NCI-H82 treated with DMSO at 0.1 percent for 48 hours (cell line): ENCODE data around the gene CYFIP1.

Experiments
- DNase-seq: peaks from one replicate; lab custom pipeline; 2025; ENCODE audit not compliant: unreplicated experiment; lab: John Stamatoyannopoulos, UW

Gene CYFIP1

DNA sequence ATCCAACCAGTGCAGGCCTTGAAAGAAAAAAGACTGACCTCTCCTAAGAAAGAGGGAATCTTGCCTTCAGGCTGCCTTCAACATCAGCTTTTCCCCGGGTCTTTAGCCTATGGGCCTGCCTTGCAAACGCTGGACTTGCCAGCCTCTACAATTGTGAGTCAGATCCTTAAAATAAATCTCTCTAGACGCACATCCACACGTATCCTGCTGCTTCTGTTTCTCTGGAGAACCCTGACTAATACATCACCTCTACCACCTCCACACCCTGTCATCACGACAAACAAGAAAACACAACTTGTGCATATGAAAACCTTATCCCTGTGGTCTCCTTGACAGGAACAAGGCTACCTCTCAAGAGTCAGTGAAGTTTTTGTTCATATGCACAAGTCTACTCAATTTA is 11.8 kb downstream of the CYFIP1 start:
- DNase-seq = no peak

DNA sequence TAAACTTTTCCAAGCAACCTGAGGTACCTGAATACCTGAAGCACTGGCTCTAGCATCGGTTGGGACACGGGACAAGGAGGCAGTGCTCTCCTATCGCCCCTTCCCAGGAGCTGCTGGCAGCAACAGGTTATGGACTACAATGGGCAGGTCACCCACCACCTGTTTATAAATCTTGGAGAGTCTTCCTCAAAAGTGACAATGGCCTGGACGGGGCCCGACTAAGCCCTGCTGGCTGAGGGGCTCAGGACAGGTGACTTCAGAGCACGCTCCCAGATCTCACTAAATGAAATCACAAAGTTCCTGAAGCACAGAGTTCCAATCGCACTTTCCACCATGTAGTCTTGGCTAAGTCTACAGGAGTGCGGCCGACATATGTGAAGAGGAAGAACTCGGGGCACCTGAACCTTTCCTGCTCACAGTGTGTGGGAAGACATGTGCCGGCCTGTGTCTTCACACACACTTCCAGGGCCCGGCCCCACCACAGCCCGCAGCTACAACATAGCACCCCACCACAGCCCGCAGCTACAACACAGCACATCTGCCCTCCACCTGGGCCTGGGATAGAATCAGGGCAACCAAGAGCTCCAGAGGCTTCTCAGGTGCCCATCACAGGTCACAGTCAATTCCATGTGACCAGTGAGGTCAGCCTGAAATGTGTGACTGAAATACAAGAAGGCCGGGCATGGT is 12.9 kb downstream of the CYFIP1 start:
- no peak for DNase-seq

DNA sequence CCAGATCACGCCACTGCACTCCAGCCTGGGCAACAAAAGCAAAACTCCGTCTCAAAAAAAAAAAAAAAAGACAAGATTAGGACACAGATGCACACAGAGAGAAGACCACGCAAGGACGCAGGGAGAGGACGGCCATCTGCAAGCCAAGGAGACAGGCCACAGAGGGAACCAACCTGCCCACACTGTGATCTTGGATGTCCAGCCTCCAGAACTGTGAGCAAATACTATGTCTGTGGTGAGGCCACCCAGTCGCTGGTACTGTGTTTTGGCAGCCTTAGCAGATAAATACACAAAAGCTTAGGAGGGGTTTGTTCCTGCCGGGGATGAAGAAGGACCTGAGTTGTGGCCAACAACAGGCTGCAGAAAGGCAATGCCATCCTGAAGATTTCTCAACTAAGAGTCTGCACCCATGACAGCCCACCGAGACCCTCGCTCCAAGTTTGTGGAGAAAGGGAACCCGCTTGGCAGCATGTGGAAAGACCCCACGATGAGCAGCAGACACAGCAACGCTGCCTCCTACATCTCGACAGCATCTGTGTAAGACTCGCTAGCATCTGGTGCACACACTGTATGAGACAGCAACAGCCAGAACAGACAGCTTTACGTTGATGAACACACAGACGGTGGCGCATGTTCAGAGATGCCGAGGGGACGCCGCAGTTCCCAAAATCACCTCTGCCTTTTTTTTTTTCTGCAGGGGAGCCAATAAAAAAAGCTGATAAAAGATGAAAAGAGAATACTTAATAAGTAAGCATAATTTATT is 13.7 kb downstream of the CYFIP1 start:
- DNase-seq = no peak

DNA sequence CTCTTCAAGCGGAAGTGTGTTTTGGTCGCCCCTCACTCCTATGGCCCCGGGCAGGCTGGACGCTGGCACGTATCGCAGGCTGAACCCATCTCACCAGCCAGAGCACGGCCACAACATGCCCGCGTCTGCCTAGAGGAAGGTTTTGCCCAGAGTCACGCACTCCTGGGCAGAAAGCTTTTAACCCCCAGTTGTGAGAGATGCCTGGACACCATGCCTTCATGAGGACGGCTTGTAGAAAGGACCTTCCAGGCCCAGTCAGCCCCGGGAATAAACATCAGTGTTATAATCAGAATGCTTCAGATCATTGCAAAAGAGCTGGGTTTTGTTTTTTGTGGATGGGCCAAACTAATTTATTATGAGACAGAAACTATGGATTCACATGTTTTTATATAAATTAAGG is 16.5 kb downstream of the CYFIP1 start:
- DNase-seq = no peak

DNA sequence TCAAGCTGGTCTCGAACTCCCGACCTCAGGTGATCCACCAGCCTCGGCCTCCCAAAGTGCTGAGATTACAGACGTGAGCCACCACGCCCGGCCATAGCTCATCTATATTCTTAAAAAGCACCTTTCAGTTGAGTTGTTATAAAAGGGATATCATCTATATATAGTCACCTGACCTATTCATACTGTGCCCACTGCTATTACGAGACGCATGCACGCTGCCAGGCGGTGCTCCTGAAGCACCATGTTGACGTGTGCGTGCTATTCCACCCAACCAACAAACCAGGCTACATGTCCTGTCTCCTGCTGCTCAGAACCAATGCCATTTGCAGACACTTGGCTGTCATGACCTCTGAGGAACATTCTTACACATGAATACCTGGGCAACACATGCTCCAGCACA is 17.6 kb downstream of the CYFIP1 start:
- no peak for DNase-seq

DNA sequence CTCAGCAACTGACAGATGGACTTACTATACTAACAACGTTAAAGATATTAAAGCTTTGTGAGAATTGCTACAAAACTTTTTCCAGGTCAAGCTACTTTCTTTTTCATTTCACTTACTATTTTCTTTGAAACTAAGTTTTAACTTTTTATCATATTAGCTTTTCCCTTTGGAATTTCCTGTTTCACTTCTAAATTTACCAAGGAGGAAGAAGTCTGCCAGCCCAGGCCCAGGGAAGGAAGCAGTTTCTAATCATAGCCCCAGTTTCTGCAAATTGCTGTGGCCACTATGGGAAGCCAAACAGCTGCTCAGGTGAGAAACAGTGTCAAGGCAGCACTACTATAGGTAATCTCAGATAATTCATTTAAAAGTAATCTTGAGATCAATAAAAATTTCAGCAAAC is 18.4 kb downstream of the CYFIP1 start:
- no peak for DNase-seq

DNA sequence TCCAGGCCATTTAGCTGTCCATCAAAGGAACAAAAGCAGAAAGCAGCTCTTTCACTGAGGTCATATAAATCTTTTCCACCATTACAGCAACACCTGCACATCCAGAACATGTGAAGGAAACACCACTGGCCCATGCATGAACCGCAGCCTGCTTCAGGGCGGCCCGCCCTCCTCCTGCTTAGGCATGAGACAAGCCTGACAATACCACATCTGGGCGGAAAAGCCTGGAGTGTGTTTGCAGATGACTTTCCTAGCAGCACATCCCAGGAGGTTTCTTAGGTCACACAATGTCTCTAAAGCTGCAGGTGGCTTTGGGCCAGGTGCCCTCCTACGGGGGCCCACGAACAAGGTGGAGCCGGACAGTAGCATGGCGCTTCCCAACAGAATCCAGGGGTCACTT is 19.6 kb downstream of the CYFIP1 start:
- no peak for DNase-seq

DNA sequence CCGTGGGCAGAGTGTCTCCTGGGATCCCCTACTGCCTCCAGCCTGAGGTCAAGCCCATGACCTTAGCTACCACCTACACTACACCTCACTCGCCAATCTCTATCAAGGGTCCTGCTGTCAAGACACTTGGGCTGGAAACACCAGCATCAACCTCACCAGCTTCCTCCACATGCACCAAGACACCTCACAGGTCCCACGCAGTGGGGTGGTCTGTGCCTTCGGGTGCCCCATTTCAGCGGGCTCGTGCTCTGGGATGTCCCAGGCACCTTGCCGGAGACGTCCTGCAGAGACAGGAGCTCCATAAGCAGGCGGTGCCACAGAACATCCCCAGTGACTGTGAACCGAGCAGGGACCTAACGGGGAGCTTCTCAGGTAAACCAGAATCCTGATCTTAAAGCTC is 20.0 kb downstream of the CYFIP1 start:
- DNase-seq = no peak

DNA sequence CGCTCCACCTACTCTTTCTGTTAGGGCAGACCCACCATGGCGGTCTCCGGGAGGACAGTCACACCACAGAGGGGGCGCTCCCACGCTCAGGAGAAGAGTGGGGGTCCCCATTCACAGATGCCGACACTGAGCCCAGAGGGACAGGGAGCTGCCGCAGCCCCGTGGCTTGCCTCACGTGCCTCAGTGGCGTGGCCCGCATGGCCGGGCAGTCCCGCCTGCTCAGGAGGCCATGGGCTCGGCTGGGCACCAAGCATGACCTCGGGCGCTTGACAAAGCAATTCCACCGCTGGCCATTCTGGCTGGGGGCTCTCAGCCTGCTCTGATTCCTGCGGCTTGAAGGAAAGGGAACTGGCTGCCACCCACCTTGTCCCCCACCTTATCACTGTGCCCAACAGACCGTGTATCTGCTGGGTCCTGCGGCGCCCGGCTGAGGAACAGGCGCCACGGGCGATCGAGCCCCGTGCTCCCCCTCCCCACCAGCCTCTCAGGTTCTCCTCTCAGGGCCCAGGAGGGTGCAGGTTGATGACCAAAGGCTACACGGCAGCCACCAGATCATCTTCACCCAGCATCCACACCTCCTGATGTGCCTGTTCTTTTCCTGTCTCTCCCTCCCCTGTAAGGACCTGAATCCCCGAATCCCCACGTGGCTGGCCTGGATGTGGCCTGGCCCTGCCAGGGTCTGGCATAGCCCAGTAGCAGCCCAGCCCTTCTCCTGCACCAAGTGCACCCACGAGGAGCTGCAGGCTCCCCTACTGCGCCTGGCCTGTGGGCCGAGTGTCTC is 20.7 kb downstream of the CYFIP1 start:
- no peak for DNase-seq

DNA sequence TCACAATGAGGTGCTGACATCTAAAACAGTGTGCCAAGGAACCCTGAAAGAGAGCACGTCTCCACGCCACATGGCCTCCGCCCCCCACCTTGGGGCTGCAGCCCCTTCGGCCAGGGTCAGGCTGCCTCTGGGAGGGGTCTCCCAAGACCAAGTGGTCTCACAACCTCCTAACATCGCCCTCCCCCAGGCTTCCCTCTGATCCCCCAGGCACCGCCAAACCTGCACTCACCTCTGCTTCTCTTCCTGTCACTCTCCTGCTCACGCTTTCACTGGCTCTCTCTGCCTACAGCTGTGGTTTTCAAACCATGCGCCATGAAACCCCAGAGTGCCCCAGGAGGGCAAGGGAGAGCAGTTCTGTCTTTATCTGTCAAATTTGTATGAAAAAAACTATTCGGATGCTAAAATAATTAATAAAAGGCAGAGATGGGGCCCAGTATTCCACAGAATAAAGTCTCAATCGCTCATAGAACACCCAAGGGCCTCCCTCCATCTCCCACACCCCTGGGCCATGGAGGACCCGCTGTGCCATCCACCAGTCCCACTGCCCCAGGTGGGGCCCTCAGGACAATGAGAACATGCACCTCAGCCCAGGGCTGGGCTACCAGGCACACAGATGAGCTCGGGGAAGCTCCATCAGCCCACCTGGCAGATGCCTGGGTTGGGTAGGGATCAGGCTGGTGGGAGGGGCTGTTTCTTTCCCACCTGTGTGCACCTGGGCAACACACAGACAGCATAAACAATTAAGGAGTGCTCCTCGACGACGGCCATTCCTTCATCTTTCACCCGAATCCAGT is 21.5 kb downstream of the CYFIP1 start:
- DNase-seq = no peak

DNA sequence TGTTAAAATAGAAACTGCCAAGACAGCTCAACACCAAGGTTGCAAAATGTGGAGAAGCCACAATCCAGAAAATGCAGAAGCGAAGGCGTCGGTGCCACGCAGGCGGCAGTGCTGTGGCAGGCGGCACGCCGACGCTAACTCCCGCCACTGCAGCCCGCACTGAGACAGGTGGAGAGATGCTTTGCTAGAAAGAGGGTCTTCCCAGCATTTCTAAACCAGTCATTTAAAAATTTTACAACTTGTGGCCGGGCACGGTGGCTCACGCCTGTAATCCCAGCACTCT is 23.2 kb downstream of the CYFIP1 start:
- DNase-seq = no peak

DNA sequence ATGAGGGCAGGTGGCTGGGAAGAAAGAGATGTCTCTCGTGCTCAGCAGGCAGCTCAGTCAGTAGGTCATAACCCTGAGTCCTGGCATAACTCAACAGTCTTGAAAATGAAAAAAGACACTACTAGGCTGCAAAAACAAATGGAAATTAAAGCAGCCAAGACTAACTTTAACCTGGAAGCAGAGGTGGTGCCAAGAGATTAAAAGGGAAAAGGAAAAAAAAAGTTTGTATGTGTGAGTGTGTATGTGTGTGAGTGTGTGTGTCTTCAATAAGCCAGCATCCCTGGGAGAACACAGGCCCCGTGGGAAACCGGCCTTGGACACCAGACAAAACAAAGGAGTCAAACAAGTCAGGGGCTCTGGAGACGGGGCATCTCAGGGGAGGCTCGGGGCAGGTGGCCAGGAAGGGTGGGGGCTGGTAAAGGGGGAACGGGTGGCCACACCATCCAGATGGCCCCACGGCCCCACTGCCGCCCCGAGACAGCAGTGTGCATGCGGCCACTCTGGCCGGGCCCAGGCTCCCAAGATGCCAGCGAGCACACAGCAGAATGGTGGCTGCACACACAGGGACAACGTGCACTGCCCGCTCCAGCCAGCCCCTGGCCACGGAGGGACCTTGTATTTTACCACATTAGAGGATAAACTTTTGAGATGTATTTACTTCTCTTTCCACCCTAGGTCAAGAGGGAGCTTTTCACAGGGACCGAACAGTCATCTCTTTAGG is 23.8 kb downstream of the CYFIP1 start:
- DNase-seq = no peak

DNA sequence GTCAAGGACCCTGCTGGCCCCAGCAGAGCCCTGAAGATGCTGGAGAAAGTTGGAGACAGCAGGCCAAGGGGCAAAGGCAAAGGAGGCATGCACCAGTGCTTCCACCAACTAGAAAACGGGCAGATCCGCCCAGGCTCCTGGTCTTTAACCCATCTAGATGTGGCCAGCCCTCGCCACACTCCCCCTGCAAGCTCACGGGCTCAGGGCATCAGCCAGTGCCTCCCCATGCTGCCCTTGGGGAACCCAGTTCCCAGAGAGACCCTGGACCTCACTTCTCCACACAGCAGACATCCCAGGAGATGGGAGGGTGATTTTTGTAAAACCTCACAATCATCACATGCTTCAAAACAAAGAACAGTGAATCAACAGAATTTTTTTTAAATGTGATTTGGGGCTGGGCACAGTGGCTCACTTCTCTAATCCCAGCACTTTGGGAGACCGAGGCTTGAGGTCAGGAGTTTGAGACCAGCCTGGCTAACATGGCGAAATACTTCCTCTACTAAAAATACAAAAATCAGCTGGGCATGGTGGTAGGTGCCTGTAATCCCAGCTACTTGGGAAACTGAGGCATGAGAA is 24.5 kb downstream of the CYFIP1 start:
- no peak for DNase-seq

DNA sequence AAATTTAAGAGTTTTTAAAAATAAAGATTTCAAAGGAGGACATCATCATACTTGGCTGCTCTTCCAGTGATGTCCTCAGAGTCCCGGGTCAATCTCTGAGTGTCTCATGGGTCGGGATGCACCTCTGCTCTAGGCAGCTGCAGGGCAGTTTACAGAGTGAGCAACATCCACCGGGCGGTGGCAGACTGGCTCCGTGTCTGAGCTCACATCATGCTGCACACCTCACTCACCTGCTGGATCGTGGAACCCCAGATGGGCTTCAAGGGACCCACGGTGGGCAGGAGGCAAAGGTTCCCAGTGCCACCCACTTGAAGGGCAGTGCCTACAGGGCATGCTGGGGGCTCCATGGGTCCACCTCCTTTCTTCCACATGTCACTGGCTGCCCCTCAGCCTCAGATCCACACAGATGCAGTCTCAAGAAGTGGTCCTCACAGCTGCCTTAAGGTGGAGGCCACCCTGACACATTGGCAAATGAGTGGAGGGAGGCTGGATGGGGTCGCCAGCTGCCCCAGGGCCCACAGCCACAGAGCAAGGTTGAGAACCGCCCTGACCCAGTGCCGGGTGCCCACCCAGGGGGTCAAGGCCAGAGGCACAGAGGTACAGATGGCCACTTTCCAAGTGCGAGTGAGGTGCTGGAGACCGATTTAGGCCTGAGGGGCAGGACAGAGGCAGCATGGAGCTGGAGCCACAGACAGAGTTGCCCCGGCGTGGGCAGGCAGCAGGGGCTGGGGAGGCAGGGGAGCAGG is 25.2 kb downstream of the CYFIP1 start:
- DNase-seq = no peak

DNA sequence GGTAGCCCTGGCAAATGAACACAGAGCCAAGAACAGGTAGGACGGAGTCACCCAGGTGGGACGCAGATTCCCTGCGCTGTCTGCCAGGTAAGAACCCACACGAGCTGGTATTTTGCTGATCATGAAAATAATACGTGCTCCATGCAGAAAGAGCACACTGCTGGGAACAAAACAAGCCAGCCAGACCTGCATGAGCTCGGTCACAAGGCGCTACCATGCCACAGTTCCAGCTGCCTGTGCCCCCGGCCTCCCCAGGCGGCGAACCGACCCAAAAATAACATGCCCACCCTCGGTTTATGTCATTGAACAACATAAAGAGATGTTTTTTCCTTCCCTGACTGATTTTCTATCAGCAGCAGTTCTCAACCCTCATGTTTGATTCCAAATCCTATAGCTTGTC is 25.8 kb downstream of the CYFIP1 start:
- no peak for DNase-seq

DNA sequence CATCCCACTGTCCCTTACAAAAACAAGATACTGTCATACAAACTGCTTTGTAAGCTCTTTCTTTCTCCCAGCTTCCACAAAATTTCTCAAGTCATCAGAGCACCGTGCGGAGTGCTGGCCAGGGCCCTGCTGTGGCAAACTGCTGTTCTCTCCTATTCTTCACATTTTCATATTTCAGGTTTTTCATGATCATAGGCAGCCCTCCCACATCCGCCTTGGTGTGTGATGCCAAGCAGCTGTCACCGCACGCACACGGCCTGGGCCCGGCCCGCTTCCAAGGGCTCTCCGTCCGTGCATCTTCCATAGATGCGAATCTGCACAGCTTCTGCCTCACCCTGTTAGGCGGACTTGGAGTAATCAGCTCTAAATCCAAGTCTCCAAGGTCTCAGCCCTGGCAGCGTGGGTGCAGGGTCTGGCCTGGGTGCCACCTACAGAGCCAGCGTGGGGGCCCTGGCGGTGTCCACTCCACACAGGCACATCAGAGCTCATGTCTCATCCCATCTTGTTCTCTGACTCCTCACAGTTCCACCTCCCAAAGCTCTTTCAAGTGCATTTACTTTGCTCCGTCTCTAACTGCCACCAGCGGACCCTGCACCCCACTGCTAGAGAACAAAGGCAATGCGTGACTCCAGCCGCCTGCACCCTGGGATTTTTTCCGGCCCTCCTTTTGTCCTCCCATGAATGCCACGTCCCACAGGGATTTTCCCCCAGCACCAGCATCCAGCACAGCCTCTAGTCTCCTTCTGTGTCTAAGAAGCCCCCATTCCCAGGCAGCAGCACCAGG is 27.2 kb downstream of the CYFIP1 start:
- DNase-seq = no peak

DNA sequence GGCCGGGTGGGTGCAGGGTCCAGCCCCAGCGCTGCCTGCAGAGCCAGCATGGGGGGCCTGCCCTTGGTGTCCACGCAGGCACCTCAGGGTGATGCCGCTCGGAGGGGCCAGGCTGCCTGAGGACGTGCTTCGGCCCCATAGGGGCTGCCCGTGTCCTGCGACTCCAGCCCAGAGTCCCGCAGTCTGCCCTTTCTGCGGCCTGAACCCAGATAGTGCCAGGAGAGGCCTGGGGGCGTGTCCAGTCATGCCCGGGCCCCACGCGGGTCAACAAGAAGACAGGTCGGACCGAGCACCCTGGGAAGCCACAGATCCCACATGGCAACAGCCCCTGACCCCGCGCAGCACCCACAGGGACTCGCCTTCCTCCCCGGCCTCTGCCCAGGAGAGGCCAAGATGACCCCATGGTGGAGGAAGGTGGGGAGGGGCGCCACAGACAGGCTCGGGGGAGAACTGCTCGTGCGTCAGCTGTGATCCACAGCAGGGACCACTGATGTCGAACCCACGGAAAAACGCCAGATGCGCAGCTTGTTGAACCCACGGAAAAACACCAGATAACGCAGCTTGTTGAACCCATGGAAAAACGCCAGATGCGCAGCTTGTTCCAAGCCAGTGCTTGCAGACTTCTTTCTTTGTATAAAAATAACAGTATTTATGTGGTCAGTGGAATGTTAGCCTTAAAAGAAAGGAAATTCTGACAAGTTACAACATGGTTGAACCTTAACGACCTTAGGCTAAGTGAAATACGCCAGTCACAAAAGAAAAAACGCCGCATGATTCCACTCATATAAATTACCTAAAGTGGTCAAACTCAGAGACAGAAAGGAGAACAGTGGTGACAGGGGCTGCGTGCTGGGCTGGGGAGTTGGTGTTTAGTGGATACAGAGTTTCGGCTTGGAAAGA is 28.5 kb downstream of the CYFIP1 start:
- no peak for DNase-seq

DNA sequence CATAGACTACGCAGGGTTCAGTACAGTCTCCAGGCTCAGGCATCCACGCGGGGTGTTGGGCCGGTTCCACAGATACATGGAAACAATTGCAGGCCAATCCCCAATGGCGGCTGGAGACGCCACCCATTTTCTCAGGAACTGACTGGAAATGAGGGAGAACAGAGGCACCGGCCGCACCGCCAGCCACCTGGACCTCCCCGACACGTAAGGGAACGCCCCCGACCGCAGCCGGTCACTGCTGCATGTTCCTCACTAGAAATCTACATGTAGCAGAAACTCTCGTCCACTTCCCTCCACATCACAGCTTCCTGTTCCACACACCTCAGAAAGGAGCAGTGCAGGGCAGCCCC is 29.2 kb downstream of the CYFIP1 start:
- DNase-seq = no peak
